Tibial nerve (tissue), 4 donors: ENCODE results near the gene DGCR2. TPM values are rescaled to one million over a fixed set of nuclear protein-coding genes. Genes with fewer than 3 reads are reported as not detected.
A peak's percentile ranks its signal among the peaks of the same experiment; 100 is the strongest.

Experiments
- DNase-seq, 2 donors: peaks; one replicate each; pipeline ENCODE4 v3.0.0-alpha.2; 2019; ENCODE audit warnings: low spot score in 2 of 2
- H3K27ac ChIP-seq, 4 donors: fragments of 200-600 bp; sonication (generic) in 3 of 4; one replicate each; pipeline ENCODE4 v1.5.1; 2017 to 2019; ENCODE audit warnings: mild to moderate bottlenecking in 1 of 4
- H3K27me3 ChIP-seq, 2 donors: fragments of 200-600 bp; sonication (generic) in 1 of 2; one replicate each; pipeline versions ENCODE4 v1.5.1 to v1.6.0; 2017 to 2019
- H3K36me3 ChIP-seq, 3 donors: fragments of 200-600 bp; sonication (generic); one replicate each; pipeline ENCODE4 v1.5.1; 2018 to 2019
- H3K4me1 ChIP-seq, 4 donors: fragments of 200-600 bp; sonication (generic) in 3 of 4; one replicate each; pipeline ENCODE4 v1.5.1; 2017 to 2019
- H3K4me3 ChIP-seq, 4 donors: fragments of 200-600 bp; sonication (generic) in 3 of 4; one replicate each; pipeline ENCODE4 v1.5.1; 2017 to 2019; ENCODE audit warnings: mild to moderate bottlenecking in 1 of 4, moderate library complexity in 1 of 4
- H3K9me3 ChIP-seq, 4 donors: fragments of 200-600 bp; sonication (generic) in 3 of 4; one replicate each; pipeline ENCODE4 v1.5.1; 2017 to 2019
- EP300 ChIP-seq, 2 donors: sonication (generic); formaldehyde crosslinking; IDR thresholded peaks; one replicate each; pipeline ENCODE4 v1.6.1; 2017; ENCODE audit warnings: antibody characterized with exemption in 2 of 2, mild to moderate bottlenecking in 1 of 2
- POLR2A ChIP-seq, 2 donors: fragments of 450-650 bp; IDR thresholded peaks; one replicate each; pipeline ENCODE4 v1.6.1; 2017; ENCODE audit warnings: antibody characterized with exemption in 2 of 2, mild to moderate bottlenecking in 2 of 2, moderate library complexity in 2 of 2
- WGBS, 2 donors: methylation state at CpG; one replicate each; pipeline ENCODE4 v1.1.5; 2018; 5-methylcytosine and 5-hydroxymethylcytosine counted together
- total RNA-seq, 4 donors: library from RNA; depleted of rRNA; stranded (reverse); fragments of >200 nt; gene quantifications; one replicate each; pipeline ENCODE4 v1.1.0, GENCODE V29; 2016
- TF ChIP-seq, protein P1 (sequence below), 5 experiments: fragments of 200-600 bp in 3 of 5; fragments of 450-650 bp in 2 of 5; sonication (generic) in 3 of 5; IDR thresholded peaks; one replicate each; pipeline ENCODE4 v1.5.1; 2016 to 2019; ENCODE audit warnings: antibody characterized with exemption in 5 of 5, mild to moderate bottlenecking in 3 of 5, moderate library complexity in 2 of 5

The DGCR2 gene, protein sequence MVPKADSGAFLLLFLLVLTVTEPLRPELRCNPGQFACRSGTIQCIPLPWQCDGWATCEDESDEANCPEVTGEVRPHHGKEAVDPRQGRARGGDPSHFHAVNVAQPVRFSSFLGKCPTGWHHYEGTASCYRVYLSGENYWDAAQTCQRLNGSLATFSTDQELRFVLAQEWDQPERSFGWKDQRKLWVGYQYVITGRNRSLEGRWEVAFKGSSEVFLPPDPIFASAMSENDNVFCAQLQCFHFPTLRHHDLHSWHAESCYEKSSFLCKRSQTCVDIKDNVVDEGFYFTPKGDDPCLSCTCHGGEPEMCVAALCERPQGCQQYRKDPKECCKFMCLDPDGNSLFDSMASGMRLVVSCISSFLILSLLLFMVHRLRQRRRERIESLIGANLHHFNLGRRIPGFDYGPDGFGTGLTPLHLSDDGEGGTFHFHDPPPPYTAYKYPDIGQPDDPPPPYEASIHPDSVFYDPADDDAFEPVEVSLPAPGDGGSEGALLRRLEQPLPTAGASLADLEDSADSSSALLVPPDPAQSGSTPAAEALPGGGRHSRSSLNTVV
- 10 to 100 TPM; 57.6 to 68.0 (median 58.9) TPM for total RNA-seq

DNA sequence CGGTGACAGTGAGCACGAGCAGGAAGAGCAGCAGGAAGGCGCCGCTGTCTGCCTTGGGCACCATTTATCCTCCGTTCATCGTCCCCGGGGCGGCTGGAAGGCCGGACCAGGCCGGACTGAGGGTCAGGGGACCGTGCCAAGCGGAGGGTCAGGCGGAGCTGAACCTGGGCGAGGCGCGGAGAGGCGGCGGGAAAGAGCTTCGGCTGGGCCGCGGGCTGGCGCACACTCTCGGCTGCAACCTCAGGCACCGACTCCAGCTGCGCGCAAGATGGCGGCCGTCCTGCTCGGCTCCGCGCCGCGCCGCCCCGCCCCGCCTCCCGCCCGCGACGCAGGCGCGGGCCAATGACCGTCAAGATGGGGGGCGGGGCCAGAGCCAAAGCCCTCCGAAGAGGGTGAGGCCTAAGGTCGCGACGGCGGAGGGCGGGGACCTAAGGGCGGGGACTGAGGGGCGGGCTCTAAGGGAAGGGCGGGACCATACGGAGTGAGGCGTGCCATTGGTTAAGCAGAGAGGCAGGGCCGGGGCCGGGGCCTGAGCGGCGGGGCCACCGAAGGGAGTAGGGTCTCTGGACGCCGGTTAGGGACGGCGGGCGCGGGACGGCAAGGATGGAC is at the start of gene DGCR2:
Gene DGCR2, minus strand, starts transcription at position 270 of the 609 bp plus-strand sequence. Its CDS starts 206 bp downstream, at position 64.
- 0 to 1% methylated on average over 14 to 29 of the region's 67 CpGs for WGBS, 2 donors
- peaks cover 0 to 50% (median 35%) of the 10 kb centered on the region in 4 donors for H3K4me1 ChIP-seq

DNA sequence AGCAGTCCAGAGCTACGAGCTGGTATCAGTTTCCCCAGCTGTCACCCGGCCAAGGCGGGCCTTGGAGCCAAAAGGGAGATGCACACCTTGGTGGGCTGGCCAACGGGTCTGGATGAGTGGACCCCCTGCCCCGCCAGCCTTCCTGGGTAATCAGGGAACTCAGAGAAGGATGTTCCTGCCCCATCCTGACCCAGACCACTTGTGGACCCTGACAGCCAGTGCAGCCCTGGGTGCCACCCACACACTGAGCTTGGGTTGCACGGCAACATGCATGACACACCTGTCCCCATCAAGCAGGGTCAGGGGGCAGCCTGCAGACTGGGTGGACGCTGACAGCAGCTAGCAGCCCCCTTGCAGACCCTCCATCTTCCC is 47.7 kb upstream of the DGCR2 start:
- H3K4me1 ChIP-seq = peaks cover 0 to 55% (median 38%) of the 10 kb centered on the region in 4 donors
- peak overlapping the region in 1 of 4 donors; percentile 23 for H3K27ac ChIP-seq
- no peak for DNase-seq

More for the DNA sequence above, at the start of gene DGCR2:
- TF ChIP-seq POLR2A (IDR thresholded peaks at IDR 0.05) = peak; percentile 74 to 88
- TF ChIP-seq EP300 (IDR thresholded peaks at IDR 0.05) = peak in 1 of 2 donors; percentile 83
- TF ChIP-seq, protein P1, sequence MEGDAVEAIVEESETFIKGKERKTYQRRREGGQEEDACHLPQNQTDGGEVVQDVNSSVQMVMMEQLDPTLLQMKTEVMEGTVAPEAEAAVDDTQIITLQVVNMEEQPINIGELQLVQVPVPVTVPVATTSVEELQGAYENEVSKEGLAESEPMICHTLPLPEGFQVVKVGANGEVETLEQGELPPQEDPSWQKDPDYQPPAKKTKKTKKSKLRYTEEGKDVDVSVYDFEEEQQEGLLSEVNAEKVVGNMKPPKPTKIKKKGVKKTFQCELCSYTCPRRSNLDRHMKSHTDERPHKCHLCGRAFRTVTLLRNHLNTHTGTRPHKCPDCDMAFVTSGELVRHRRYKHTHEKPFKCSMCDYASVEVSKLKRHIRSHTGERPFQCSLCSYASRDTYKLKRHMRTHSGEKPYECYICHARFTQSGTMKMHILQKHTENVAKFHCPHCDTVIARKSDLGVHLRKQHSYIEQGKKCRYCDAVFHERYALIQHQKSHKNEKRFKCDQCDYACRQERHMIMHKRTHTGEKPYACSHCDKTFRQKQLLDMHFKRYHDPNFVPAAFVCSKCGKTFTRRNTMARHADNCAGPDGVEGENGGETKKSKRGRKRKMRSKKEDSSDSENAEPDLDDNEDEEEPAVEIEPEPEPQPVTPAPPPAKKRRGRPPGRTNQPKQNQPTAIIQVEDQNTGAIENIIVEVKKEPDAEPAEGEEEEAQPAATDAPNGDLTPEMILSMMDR (IDR thresholded peaks at IDR 0.05) = peak in 1 of 5 experiments; percentile 20
- H3K4me3 ChIP-seq = peak within 1 kb of the TSS; percentile 71 to 93 (median 79)
- no peaks in the 10 kb centered on the region for H3K9me3 ChIP-seq
- no peaks in the 10 kb centered on the region for H3K36me3 ChIP-seq
- DNase-seq = peak; percentile 93 to 94
- H3K27me3 ChIP-seq = no peaks in the 10 kb centered on the region
- peak within 1 kb of the TSS; percentile 72 to 95 (median 92) for H3K27ac ChIP-seq

DNA sequence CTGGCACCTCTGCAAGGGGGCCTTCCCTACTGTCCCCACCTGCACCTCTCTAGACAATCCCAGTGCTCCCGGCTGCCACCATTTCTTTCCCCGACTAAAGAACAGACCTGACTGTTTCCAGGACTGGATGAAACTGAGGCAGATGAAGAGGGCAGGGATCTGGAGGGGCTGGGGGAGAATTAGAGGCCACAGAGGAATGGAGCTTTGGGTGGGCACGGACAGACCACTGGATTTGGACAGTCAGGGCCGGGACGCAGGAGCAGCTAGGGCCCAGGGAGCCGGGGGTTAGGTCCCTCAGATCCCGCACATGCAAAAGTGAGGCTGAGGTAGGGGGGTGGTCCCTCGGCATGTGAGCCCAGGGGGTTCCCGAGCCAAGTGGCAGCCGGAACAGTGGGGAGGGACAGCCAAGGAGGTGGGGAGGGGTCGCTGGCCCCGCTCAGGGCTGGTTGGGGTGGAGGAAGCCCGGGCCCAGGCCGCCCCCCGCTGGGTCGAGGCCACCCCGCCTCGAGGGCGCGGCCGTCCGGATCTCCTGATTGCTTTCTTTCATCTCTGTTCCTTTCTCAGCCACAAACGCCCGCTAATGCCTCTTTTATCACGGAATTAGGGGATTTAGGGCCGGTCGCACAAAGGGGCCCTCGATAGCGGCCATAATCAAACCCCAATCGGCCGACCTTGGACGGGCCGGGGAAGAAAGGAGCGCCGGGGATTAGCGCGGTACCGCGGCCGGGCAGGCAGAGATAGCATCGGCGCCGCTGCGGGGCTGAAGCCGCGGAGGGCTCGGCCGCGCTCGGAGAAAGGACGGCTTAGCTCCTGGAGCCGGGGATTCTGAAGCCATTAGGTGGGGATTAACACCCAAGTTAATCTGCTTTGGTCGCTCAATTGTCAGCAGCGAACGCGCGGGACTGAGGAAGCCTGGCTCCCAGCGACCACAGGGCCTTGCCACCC is 47.1 kb upstream of the DGCR2 start:
- WGBS, 2 donors = 4% methylated on average over 47 to 55 of the region's 58 CpGs
- peaks cover 0 to 46% of the 10 kb centered on the region in 2 donors for H3K27me3 ChIP-seq
- peak overlapping the region; percentile 1 to 46 (median 28) for H3K4me3 ChIP-seq

More for the DNA sequence above, 47.7 kb upstream of the DGCR2 start:
- Histone ChIP-seq H3K27me3 (peaks cover 0 to 41% of the 10 kb centered on the region in 2 donors), H3K36me3 (peaks cover 0 to 5% (median 0%) of the 10 kb centered on the region in 3 donors), H3K4me3 (peak overlapping the region in 2 of 4 donors; percentile 35 to 46), H3K9me3 (peaks cover 0 to under 1% (median 0%) of the 10 kb centered on the region in 4 donors)
- 50 to 64% methylated on average over 3 to 6 of the region's 7 CpGs for WGBS, 2 donors
- no peak for TF ChIP-seq EP300 (IDR thresholded peaks at IDR 0.05)
- TF ChIP-seq POLR2A (IDR thresholded peaks at IDR 0.05) = no peak

DNA sequence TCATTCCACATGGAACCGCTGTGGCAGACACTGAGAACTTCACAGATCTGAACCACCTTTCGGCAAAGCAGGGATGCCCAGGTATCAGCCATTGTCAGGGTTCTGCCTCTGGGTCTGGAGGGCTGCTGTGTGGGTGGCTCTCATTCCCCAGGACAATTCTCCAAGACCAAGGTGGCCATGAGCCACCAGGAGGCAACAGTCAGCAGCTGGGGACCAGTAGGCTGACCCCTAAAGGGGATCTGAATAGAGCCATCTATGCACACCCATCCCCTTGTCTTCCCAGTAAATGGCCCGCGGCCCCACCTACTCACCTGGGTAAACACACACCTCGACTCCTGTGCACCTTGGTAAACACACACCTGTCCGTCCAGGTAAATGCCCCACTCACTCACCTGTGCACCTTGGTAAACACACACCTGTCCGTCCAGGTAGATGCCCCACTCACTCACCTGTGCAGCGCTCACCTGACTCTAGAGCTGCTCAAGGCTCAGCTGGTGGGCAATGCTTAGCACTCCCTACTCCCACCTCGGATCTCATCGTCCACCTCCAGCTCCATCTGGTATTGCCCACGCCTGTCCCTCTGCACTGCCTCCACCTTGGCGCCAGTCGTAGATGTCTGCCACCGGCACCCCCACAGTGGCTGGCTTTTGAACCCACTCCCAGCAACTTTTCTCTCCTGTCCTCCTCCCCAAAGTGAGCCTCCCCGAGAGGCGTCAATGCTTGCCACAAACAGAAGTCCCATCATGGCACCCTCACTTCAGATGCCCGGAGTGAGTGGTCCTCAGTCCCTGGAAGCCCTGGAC is 46.1 kb upstream of the DGCR2 start:
- H3K27me3 ChIP-seq = peaks cover 0 to 52% of the 10 kb centered on the region in 2 donors

More for the DNA sequence above, 47.1 kb upstream of the DGCR2 start:
- Histone ChIP-seq H3K4me1 (peaks cover 0 to 48% (median 33%) of the 10 kb centered on the region in 4 donors), H3K36me3 (peaks cover 0 to 3% (median 0%) of the 10 kb centered on the region in 3 donors), H3K27ac (peak overlapping the region in 1 of 4 donors; percentile 23), H3K9me3 (peaks cover 0 to 7% (median 0%) of the 10 kb centered on the region in 4 donors)
- TF ChIP-seq POLR2A (IDR thresholded peaks at IDR 0.05) (no peak), EP300 (IDR thresholded peaks at IDR 0.05) (no peak)
- TF ChIP-seq, protein P1 (IDR thresholded peaks at IDR 0.05) = no peak
- DNase-seq = no peak

More for the DNA sequence above, 46.1 kb upstream of the DGCR2 start:
- Histone ChIP-seq H3K9me3 (peaks cover 0 to 11% (median 0%) of the 10 kb centered on the region in 4 donors), H3K27ac (no peak overlapping the region), H3K4me3 (no peak overlapping the region), H3K4me1 (peaks cover 0 to 38% (median 28%) of the 10 kb centered on the region in 4 donors), H3K36me3 (no peaks in the 10 kb centered on the region)
- TF ChIP-seq EP300 (IDR thresholded peaks at IDR 0.05) = no peak
- TF ChIP-seq, protein P1 (IDR thresholded peaks at IDR 0.05) = no peak
- no peak for TF ChIP-seq POLR2A (IDR thresholded peaks at IDR 0.05)
- 69 to 72% methylated on average over 17 of the region's 17 CpGs for WGBS, 2 donors
- no peak for DNase-seq
